CD4-positive, alpha-beta T cell (primary cell): ENCODE data around the gene HACD3. TPM values are rescaled to one million over a fixed set of nuclear protein-coding genes. Genes with fewer than 3 reads are reported as not detected.

ENCODE experiments used
- ATAC-seq: fragments of 200-7000 bp; cut with Tn5 transposase; one replicate; pipeline ENCODE4 v1.10.0; 2022; ENCODE audit warnings: mild to moderate bottlenecking; ENCODE audit not compliant: poor library complexity
- CTCF ChIA-PET: fragments of 350-600 bp; sonication (Branson Sonifier 250); formaldehyde crosslinking; loops from one replicate; lab custom pipeline; 2021; ENCODE audit warnings: antibody characterized with exemption, inconsistent platforms; lab: Charles Lee
- POLR2A ChIA-PET: fragments of 350-600 bp; sonication (Branson Sonifier 250); formaldehyde crosslinking; loops from one replicate; lab custom pipeline; 2021; ENCODE audit warnings: antibody characterized with exemption, inconsistent platforms; lab: Charles Lee
- DNase-seq, 14 experiments: peaks; one replicate each; pipeline ENCODE4 v3.0.0-alpha.2; 2013 to 2020; ENCODE audit warnings: mixed read lengths in 2 of 14
- H3K27ac ChIP-seq, 2 donors: one replicate each; pipeline versions ENCODE4 v1.5.1 to v1.7.0; 2013; ENCODE audit warnings: low read length in 2 of 2, low read depth in 1 of 2, mild to moderate bottlenecking in 1 of 2
- H3K27me3 ChIP-seq, 2 experiments: 1 replicate in 1 of 2; 2 replicates in 1 of 2; pipeline versions ENCODE4 v1.6.1 to v1.7.0; 2013; ENCODE audit warnings: low read length in 2 of 2, control low read depth in 1 of 2, mild to moderate bottlenecking in 1 of 2, moderate library complexity in 1 of 2; ENCODE audit not compliant: insufficient read depth in 2 of 2, control insufficient read depth in 1 of 2
- H3K36me3 ChIP-seq: one replicate; pipeline ENCODE4 v1.6.1; 2013; ENCODE audit warnings: low read length, control low read depth; ENCODE audit not compliant: insufficient read depth
- H3K4me1 ChIP-seq: one replicate; pipeline ENCODE4 v1.6.1; 2013; ENCODE audit warnings: low read length, control low read depth; ENCODE audit not compliant: insufficient read depth
- H3K4me3 ChIP-seq: one replicate; pipeline ENCODE4 v1.5.1; 2013; ENCODE audit warnings: mild to moderate bottlenecking, low read length, moderate library complexity
- H3K9me3 ChIP-seq, 2 experiments: 1 replicate in 1 of 2; 2 replicates in 1 of 2; pipeline versions ENCODE4 v1.6.1 to v1.7.0; 2013; ENCODE audit warnings: low read length in 2 of 2, mild to moderate bottlenecking in 2 of 2, control low read depth in 1 of 2, moderate library complexity in 1 of 2; ENCODE audit not compliant: control insufficient read depth in 1 of 2, insufficient read depth in 1 of 2
- H3K27ac Mint-ChIP-seq: one replicate; pipeline ENCODE4 v1.8.0; 2020; ENCODE audit warnings: mixed read lengths
- H3K27me3 Mint-ChIP-seq: one replicate; pipeline ENCODE4 v1.8.0; 2021; ENCODE audit warnings: mixed read lengths
- H3K36me3 Mint-ChIP-seq: one replicate; pipeline ENCODE4 v1.8.0; 2021; ENCODE audit warnings: low read depth, mixed read lengths
- H3K4me1 Mint-ChIP-seq: one replicate; pipeline ENCODE4 v1.8.0; 2021; ENCODE audit warnings: low read depth, mixed read lengths
- H3K4me3 Mint-ChIP-seq: one replicate; pipeline ENCODE4 v1.8.0; 2020; ENCODE audit warnings: mild to moderate bottlenecking, mixed read lengths
- H3K9me3 Mint-ChIP-seq: one replicate; pipeline ENCODE4 v1.8.0; 2020; ENCODE audit warnings: mixed read lengths
- CTCF ChIP-seq: fragments of 200-600 bp; IDR thresholded peaks from one replicate; pipeline ENCODE4 v1.8.0; 2022; ENCODE audit warnings: antibody characterized with exemption, mild to moderate bottlenecking
- intact Hi-C, 2 experiments: fragments of 100-400 bp; cut with DNase I in 1 of 2; cut with micrococcal nuclease in 1 of 2; formaldehyde crosslinking; loops; one replicate each; pipeline versions ENCODE4 v1.15.1 to v1.9.0; 2023 to 2025; cut with DNase I, micrococcal nuclease
- total RNA-seq, 174 experiments: library from RNA in 2 of 174; stranded (reverse) in 2 of 174; gene quantifications; one replicate each; pipeline ENCODE4 v1.2.3 and lab custom pipeline; 2021 to 2026

Gene HACD3
- total RNA-seq, 2 experiments from 2014 or later = 13.9 to 14.1 TPM

DNA sequence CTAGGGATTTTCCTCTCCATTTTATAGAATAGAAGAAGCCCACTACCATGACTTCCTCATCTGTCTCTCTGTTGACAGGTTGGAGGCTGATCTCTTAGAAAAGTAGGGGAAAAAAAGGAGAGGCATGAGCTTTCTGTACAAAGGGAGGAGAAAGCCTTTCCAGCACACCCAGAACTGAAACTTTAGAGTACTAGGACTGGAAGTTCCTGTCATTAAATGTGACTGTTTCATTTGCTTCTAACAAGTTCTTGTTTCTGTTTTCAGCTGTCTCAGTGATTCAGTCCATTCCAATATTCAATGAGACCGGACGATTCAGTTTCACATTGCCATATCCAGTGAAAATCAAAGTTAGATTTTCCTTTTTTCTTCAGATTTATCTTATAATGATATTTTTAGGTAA lies 41.7 kb downstream of the HACD3 start:
- CTCF ChIA-PET = no interaction called here
- H3K4me1 Mint-ChIP-seq = no peaks in the 10 kb centered on the region

GRCh38 chr15:65576664-65577063 lies 46.4 kb downstream of the HACD3 start:
- ChIA-PET CTCF (no interaction called here), POLR2A (interaction anchor here (1.0 kb wide), 1 partner anchor 46 kb away, joined by 3 read pairs; no protein-coding TSS in a partner anchor)
- Histone ChIP-seq H3K27me3 (no peaks in the 10 kb centered on the region), H3K4me1 (no peaks in the 10 kb centered on the region), H3K4me3 (no peak overlapping the region), H3K36me3 (peaks cover 47% of the 10 kb centered on the region), H3K27ac (no peak overlapping the region), H3K9me3 (no peaks in the 10 kb centered on the region)
- TF ChIP-seq CTCF = no peak
- Mint-ChIP-seq H3K36me3 (peaks cover 65% of the 10 kb centered on the region), H3K4me3 (no peak overlapping the region), H3K27ac (peak overlapping the region; percentile 68), H3K4me1 (no peaks in the 10 kb centered on the region), H3K27me3 (no peaks in the 10 kb centered on the region), H3K9me3 (no peaks in the 10 kb centered on the region)
- DNase-seq (no peak), ATAC-seq (no peak)
- intact Hi-C loops = no loop called here

More for the DNA sequence above, 41.7 kb downstream of the HACD3 start:
- POLR2A ChIA-PET = no interaction called here
- Histone ChIP-seq H3K36me3 (peaks cover 29% of the 10 kb centered on the region), H3K27me3 (no peaks in the 10 kb centered on the region), H3K4me3 (no peak overlapping the region), H3K9me3 (no peaks in the 10 kb centered on the region), H3K27ac (no peak overlapping the region), H3K4me1 (no peaks in the 10 kb centered on the region)
- H3K4me3 Mint-ChIP-seq = no peak overlapping the region
- no peaks in the 10 kb centered on the region for H3K27me3 Mint-ChIP-seq
- ATAC-seq (no peak), DNase-seq (no peak)
- TF ChIP-seq CTCF = no peak
- intact Hi-C loops = no loop called here
- no peaks in the 10 kb centered on the region for H3K9me3 Mint-ChIP-seq
- H3K27ac Mint-ChIP-seq = no peak overlapping the region
- H3K36me3 Mint-ChIP-seq = peaks cover 65% of the 10 kb centered on the region

DNA sequence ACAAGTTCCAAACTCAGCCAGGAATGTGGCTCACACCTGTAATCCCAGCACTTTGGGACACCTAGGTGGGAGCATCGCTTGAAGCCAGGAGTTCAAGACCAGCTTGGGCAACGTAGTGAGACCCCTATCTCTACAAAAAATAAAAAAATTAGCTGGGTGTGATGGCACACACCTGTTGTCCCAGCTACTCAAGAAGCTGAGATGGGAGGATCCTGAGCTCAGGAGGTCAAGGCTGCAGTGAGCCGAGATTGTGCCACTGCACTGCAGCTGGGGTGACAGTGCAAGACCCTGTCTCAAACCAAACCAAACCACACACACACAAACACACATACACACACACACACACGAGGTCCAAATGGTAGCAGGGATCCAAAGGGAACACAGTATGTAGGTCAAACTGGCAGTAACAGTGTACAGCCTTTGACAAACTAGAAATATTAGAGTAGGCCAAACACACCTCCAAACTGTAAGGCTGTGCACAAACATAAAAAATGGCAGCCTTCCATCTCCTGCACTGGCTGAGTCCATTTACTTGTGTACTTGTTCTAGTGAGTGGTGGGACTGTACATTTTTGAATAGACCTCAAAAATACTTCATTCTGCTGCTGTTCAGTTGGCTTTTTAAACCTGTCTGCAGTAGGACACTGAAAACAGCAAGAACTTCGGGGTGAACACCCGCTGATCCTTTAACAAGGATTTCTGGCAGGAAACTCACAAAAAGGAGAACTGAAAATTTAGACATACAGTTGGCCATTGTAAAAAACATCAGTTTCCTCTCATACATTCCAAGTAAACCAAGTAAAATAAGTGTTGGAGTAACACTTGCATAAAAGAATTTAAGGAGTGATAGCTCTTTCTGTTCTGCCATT lies 47.1 kb downstream of the HACD3 start:
- peaks cover 5% of the 10 kb centered on the region for H3K4me1 Mint-ChIP-seq
- ChIA-PET POLR2A (no interaction called here), CTCF (no interaction called here)
- Histone ChIP-seq H3K36me3 (peaks cover 50% of the 10 kb centered on the region), H3K4me1 (no peaks in the 10 kb centered on the region), H3K9me3 (no peaks in the 10 kb centered on the region), H3K27ac (no peak overlapping the region), H3K4me3 (no peak overlapping the region), H3K27me3 (no peaks in the 10 kb centered on the region)
- H3K4me3 Mint-ChIP-seq = no peak overlapping the region
- no peak for ATAC-seq
- H3K9me3 Mint-ChIP-seq = no peaks in the 10 kb centered on the region
- intact Hi-C loops = no loop called here
- H3K36me3 Mint-ChIP-seq = peaks cover 69% of the 10 kb centered on the region
- no peak for TF ChIP-seq CTCF
- no peaks in the 10 kb centered on the region for H3K27me3 Mint-ChIP-seq
- no peak for DNase-seq
- H3K27ac Mint-ChIP-seq = peak overlapping the region; percentile 68
